C4-2B (cell line): ENCODE results near the gene SLC17A8.

Experiments
- CTCF ChIP-seq: fragments of 450-650 bp; conservative IDR thresholded peaks from 2 replicates; pipeline ENCODE4 v1.5.1; 2017; ENCODE audit warnings: mild to moderate bottlenecking
- ZFX ChIP-seq: fragments of 450-650 bp; IDR thresholded peaks from 2 replicates; pipeline ENCODE4 v1.6.1; 2017

GRCh38 chr12:100398307-100398706, 41.4 kb downstream of the SLC17A8 start:
- TF ChIP-seq CTCF = no peak
- TF ChIP-seq ZFX = no peak
